HG02623 (cell line): ENCODE data around the gene MAPRE3.

Source experiments
- ATAC-seq: cut with Tn5 transposase; IDR thresholded peaks from one replicate; pipeline ENCODE4 v1.9.1; 2021; ENCODE audit warnings: moderate library complexity; ENCODE audit not compliant: unreplicated experiment

The MAPRE3 gene

GRCh38 chr2:26948800-26949199 is 21.6 kb upstream of the MAPRE3 start:
- no peak for ATAC-seq

- no peak for ATAC-seq
Measured at GRCh38 chr2:26950246-26950645, 20.2 kb upstream of the MAPRE3 start.

DNA sequence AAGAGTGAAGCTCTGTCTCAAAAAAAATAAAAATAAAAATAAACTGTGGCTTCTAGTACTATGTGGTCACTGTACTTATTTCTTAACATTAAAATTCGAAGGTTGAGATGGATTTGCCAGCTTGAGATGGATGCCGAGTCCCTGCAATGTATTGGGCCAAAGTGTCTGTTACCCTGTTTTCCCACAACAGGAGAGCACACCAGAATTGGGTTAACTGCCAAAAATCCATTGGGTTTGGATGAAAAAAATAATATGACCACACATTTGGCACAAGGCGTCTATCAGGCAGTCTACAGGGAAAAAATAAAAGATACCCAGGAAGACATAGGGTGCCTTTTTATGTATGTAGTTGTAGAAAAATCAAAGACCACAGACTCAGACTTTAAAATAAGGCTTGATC is 19.2 kb upstream of the MAPRE3 start:
- ATAC-seq: no peak

GRCh38 chr2:26952374-26952773 is 18.1 kb upstream of the MAPRE3 start:
- ATAC-seq: no peak

DNA sequence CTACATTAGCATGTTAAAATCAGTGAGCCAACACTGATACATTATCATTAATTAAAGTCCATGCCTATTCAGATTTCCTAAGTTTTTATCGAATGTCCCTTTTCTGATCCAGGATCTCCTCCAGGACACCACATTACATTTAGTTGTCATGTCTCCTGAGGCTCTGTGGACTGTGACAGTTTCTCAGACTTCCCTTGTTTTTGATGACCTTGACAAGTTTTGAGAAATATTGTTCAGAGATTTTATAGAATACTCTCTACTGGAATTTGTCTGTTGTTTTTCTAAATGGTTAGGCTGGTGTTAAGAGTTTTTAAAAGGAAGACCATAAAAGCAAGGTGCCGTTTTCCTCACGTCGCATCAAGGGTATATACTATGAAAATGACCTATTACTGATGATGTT is 16.3 kb upstream of the MAPRE3 start:
- ATAC-seq: no peak

DNA sequence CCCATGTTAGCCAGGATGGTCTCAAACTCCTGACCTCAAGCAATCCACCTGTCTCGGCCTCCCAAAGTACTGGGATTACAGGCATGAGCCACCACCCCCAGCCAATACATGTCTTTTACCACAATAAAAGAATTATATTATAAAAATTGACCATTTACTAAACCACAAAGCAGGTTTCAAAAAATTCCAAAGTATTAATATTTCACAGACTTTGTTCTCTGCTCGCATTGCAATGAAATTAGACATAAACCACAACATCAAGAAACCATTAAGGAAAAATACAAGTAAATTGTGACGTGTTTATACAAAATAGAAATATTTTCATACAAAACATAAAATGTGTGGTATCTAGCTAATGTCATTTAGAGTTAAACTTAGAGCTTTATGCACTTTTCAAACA is 13.4 kb upstream of the MAPRE3 start:
- ATAC-seq: no peak

DNA sequence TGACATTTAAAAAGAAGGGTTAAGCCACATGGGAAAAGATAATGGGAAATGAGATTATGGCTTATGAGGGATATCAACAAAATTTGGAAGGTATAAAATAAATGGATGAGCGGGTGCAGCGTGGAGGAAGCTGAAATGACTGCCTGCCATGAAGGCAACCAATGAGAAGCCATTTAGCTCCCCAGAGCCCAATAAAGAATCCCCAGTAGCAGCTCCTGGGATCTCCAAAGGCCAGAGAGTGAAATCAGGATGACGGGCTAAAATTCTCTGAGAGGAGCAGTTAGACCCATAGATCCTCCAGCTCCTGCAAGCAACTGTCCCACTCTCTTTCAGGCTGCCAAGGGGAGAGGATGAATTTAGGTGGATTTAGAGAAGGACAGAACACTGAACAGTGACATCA is 12.9 kb upstream of the MAPRE3 start:
- no peak for ATAC-seq

DNA sequence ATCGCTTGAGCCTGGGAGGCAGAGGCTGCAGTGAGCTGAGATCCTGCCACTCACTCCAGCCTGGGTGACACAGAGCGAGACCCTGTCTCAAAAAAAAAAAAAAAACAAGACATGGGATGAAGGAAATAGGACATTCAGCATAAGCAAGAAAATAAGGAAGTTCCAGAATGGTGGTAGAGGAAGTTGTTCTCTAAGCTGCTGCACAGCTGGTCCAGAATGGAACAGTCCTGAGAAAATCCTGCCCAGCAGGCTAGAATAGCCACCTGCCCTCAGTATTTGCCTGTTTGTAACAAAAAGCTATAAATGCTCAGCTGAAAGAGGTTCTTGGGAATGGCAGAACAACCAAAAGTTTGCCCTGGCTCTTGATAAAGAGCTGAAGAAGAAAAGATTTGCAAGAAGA is 11.1 kb upstream of the MAPRE3 start:
- ATAC-seq: no peak

- ATAC-seq: no peak
Measured at GRCh38 chr2:26964446-26965130, 5.8 kb upstream of the MAPRE3 start.

GRCh38 chr2:26968001-26968400 is 2.4 kb upstream of the MAPRE3 start:
- ATAC-seq: no peak

DNA sequence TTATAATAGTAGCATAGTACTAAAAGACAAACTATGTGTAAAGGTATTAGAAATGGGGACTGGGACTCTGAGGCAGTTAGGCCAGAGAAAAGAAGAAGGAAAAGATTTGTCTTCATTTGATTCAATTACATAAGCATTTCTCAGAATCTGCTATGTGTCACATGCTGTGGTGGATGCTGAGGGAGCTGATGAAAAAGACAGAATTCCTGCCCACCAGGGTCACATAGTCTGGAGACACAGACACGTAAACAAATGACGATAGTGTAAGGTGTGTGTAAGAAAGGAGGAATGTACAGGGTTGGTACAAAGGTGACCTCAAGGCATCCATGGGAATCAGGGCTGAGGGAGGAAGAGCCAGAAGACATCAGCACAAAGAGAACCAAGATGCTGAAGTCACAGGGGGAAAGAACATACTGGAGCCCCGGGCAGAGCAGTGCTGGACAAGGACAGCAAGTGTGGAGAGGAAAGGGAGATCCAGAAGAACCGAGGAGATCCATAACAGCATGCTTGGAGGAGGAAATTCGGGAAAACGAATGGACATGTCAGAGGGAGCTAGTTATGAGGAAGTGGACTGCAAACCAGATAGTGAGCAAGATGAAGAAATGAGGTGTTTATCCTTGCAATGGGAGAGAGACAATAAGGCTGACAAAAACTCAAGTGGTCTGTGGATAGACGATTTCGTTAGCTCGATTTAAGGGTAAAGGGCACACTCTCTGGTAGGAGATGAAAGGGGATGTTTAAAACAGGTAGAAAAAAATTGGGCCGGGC is 1.2 kb upstream of the MAPRE3 start:
- ATAC-seq: no peak

- ATAC-seq: no peak
Measured at GRCh38 chr2:26970928-26971627, 641 bp downstream of the MAPRE3 start.

GRCh38 chr2:26971911-26972786 is 1.7 kb downstream of the MAPRE3 start:
- ATAC-seq: no peak

DNA sequence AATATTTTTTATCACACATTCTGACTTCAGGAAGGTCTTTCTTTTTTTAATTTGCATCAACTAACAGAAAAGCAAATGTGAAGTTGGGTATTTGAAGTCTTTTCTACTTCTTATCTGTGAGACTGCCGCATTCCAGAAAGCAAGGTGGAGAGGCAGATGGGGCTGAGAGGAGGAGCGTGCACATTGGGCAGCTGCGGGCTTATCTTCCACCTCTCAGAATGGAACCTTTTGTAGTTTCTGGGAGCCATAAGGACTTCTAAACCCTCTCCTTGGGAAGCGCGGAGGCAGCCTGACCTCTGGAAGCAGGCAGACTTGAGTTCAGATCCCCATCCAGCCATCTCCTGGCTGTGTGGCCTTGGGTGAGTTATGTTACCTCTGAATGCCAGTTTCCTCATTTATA is 3.9 kb downstream of the MAPRE3 start:
- ATAC-seq: no peak

DNA sequence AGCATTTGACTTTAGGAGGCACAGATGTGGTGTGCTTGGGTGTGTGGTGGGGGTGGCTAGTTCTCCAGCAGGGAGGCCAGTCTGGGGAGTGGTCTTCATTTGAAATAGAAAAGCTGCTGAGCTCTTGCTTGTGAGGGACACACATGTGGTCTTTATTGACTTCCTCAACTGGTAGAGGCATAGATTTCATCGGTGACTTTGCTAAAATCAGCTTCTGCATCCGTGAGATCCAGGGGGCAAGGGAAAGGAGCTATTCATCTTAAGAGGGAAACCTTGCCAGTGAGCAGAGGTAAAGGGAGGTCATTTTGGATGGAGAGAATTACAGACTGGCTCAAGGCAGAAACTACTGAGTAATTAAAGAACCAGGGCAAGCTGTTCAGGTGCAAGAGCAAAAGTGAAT is 4.7 kb downstream of the MAPRE3 start:
- ATAC-seq: no peak

- no peak for ATAC-seq
Measured at GRCh38 chr2:26975656-26976055, 5.2 kb downstream of the MAPRE3 start.

DNA sequence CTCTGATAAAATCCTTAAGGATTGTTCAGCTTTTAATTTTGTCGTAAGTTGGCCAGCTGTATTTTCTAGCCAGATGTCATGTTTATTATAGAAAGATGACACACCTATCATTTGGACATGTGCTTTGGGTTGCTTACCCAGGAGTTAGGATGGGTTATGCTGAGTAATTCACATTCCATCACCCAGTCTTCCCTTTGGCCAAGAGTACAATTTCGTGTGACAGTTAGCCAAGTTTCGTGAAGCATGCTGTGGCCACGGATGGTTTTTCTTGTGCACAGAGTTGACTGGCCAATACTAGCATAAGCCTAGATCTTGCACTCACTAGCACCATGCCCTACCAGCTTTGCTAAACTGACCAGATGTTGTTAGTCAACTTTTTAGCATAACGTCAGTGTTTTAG is 5.8 kb downstream of the MAPRE3 start:
- ATAC-seq: no peak

- no peak for ATAC-seq
Measured at GRCh38 chr2:26977012-26977411, 6.6 kb downstream of the MAPRE3 start.

DNA sequence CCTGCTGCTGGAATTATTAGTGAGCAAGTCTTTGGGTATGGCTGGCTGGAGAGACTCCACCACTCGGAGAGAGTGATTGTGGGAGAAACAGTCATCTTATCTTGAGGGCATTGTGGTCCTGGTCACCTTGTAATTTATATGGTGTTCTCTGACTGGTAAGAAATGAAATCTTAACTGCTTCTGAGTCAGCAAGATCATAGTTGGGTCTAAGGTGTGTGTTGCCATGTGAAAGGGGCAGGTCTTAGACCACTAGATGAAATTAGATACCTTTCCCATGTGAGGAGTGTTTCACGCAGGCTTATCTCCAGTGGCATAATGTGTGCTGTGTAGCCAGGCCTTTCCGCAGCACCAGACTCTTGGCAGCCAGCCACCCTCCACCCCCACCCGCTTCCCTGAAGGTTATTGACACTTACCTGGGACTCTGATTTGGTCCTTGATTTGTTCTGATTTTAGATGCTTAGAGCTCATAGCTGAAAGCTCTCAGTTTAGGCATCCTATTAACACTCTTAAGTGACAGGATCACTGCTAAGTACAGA is 7.7 kb downstream of the MAPRE3 start:
- ATAC-seq: no peak

DNA sequence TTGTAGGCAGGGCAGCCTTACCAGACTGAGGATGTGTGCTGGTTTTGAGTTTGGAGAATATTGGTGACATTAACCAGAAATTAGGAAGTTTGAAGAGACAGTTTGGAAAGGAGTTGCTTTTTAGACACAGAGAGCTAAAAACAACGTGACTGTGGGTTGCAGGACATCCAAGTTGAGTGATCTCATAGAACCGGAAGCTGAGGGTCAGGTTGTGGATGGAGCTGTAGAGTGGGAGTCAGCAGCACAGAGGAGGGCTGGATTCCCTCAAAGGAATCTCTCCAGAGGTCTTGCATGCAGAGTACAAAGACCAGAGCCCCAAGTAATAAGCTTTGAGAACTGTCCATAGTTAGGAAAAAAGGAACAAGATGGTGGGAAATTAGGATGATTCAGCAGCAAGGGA is 9.3 kb downstream of the MAPRE3 start:
- no peak for ATAC-seq

DNA sequence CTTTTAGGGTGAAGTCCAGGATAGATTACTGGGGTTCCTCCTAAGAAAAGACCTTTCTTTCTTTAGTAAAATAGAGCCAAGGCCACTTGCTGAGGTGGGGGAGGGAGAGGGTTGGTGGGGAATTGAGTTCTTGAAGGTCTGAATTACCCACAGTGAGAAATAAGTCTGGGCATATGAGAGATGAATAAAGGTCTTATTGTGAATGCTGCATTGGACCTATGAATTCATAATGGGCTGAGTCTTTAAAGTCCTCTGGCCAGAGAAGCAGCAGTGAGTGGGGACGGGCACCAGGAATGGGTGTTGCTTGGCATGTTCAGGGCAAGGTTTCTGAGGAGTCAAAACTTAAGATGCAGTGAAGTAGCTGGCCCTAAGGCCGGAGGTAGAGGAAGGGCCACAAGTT is 10.5 kb downstream of the MAPRE3 start:
- ATAC-seq: no peak
